Endothelial cell of umbilical vein (primary cell): ENCODE results near the gene CNTNAP2. TPM values are rescaled to one million over a fixed set of nuclear protein-coding genes. Genes with fewer than 3 reads are reported as not detected.
A peak's percentile ranks its signal among the peaks of the same experiment; 100 is the strongest.

Experiments
- BruUV-seq: library from RNA; stranded (reverse); fragments of 400-500 nt; replicated peaks from 2 replicates; lab custom pipeline; 2021; lab: Mats Ljungman, UMichigan
- CTCF ChIA-PET: fragments of 300-600, 350-600 bp; sonication (Branson Sonifier 250); formaldehyde crosslinking; loops from one replicate; lab custom pipeline; 2021; ENCODE audit warnings: antibody characterized with exemption, inconsistent platforms; lab: Charles Lee
- POLR2A ChIA-PET: fragments of 300-600, 350-600 bp; sonication (Branson Sonifier 250); formaldehyde crosslinking; loops from one replicate; lab custom pipeline; 2021; ENCODE audit warnings: antibody characterized with exemption, inconsistent platforms; lab: Charles Lee
- DNase-seq: peaks from one replicate; pipeline ENCODE4 v3.0.0-alpha.2; 2011; ENCODE audit warnings: low read depth, low spot score
- FAIRE-seq: peaks from 2 replicates; lab custom pipeline; 2011; peaks lifted over from hg19 to GRCh38; lab: Jason Lieb, UNC
- H2AFZ ChIP-seq: 2 replicates; pipeline ENCODE4 v1.6.0; 2012; ENCODE audit warnings: low read depth, low read length, control low read depth, inconsistent platforms
- H3K27ac ChIP-seq: 2 replicates; pipeline ENCODE4 v1.5.1; 2011; ENCODE audit warnings: low read depth, mild to moderate bottlenecking, control low read depth, low read length, moderate library complexity; ENCODE audit not compliant: insufficient read depth
- H3K27me3 ChIP-seq, 2 experiments: 2 replicates each; pipeline versions ENCODE4 v1.6.0 to v1.6.1; 2011; ENCODE audit warnings: low read length in 2 of 2, mixed read lengths in 1 of 2; ENCODE audit not compliant: control insufficient read depth in 2 of 2, insufficient read depth in 2 of 2
- H3K36me3 ChIP-seq, 2 experiments: 2 replicates in 1 of 2; 3 replicates in 1 of 2; pipeline ENCODE4 v1.5.1; 2011; ENCODE audit warnings: low read length in 2 of 2, mild to moderate bottlenecking in 1 of 2, moderate library complexity in 1 of 2; ENCODE audit not compliant: control insufficient read depth in 2 of 2, insufficient read depth in 2 of 2; ENCODE audit errors: extremely low read depth in 1 of 2
- H3K4me1 ChIP-seq: 3 replicates; pipeline ENCODE4 v1.5.1; 2011; ENCODE audit warnings: mild to moderate bottlenecking, low read length; ENCODE audit not compliant: control insufficient read depth, insufficient read depth; ENCODE audit errors: extremely low read depth
- H3K4me2 ChIP-seq: 2 replicates; pipeline ENCODE4 v1.6.1; 2011; ENCODE audit warnings: low read length, control low read depth, mixed read lengths; ENCODE audit not compliant: insufficient read depth
- H3K4me3 ChIP-seq, 3 experiments: fragments of 200-600 bp in 1 of 3; sonication (generic), shearing (Covaris generic) in 1 of 3; replicated peaks in 1 of 3; 2 replicates each; pipeline ENCODE4 v1.5.1; 2011 to 2016; ENCODE audit warnings: control low read depth in 3 of 3, low read length in 3 of 3, mild to moderate bottlenecking in 2 of 3, inconsistent platforms in 1 of 3, low read depth in 1 of 3, moderate library complexity in 1 of 3; ENCODE audit not compliant: insufficient read depth in 1 of 3
- H3K79me2 ChIP-seq: 2 replicates; pipeline ENCODE4 v1.6.0; 2012; ENCODE audit warnings: low read length, inconsistent platforms; ENCODE audit not compliant: control insufficient read depth, insufficient read depth
- H3K9ac ChIP-seq: replicated peaks from 2 replicates; pipeline ENCODE3; 2011; ENCODE audit warnings: low read length, control low read depth; ENCODE audit not compliant: insufficient read depth; ENCODE audit errors: extremely low read depth
- H3K9me1 ChIP-seq: replicated peaks from 3 replicates; pipeline ENCODE4 v1.6.0; 2011; ENCODE audit warnings: mild to moderate bottlenecking, low read length; ENCODE audit not compliant: control insufficient read depth, insufficient read depth; ENCODE audit errors: extremely low read depth
- H3K9me3 ChIP-seq: replicated peaks from 2 replicates; pipeline ENCODE4 v1.5.1; 2012; ENCODE audit warnings: low read length, inconsistent platforms; ENCODE audit not compliant: control insufficient read depth, insufficient read depth
- H4K20me1 ChIP-seq: replicated peaks from 2 replicates; pipeline ENCODE3; 2011; ENCODE audit warnings: mild to moderate bottlenecking, low read length; ENCODE audit not compliant: control insufficient read depth, insufficient read depth; ENCODE audit errors: extremely low read depth
- EZH2 ChIP-seq: IDR thresholded peaks from 2 replicates; pipeline ENCODE4 v1.6.1; 2012; ENCODE audit warnings: borderline replicate concordance, low read depth, mild to moderate bottlenecking, moderate library complexity, low read length, inconsistent platforms; ENCODE audit not compliant: severe bottlenecking
- JUN ChIP-seq: IDR thresholded peaks from 2 replicates; pipeline ENCODE4 v1.6.1; 2011; ENCODE audit warnings: borderline replicate concordance, low read depth; ENCODE audit not compliant: insufficient read length, insufficient read depth
- MYC ChIP-seq: IDR thresholded peaks from one replicate; pipeline ENCODE4 v1.6.1; 2011; ENCODE audit warnings: mild to moderate bottlenecking, low read depth, low read length
- POLR2A ChIP-seq: IDR thresholded peaks from 2 replicates; pipeline ENCODE4 v1.6.1; 2012; ENCODE audit warnings: low read depth, mild to moderate bottlenecking, control low read depth, low read length
- POLR2AphosphoS5 ChIP-seq: IDR thresholded peaks from 2 replicates; pipeline ENCODE4 v1.6.1; 2012; ENCODE audit warnings: low read depth, mild to moderate bottlenecking, control low read depth, low read length, moderate library complexity; ENCODE audit not compliant: insufficient read depth
- dilution Hi-C: fragments of 300-500 bp; cut with MboI; formaldehyde crosslinking; loops from one replicate; pipeline ENCODE4 v1.15.0; 2019; ENCODE audit warnings: low sequenced_read_pairs; ENCODE audit not compliant: extremely low pct_ligation_motif_present
- intact Hi-C: fragments of 100-400 bp; cut with micrococcal nuclease; formaldehyde crosslinking; loops from one replicate; pipeline ENCODE4 v1.10.0; 2022
- polyA plus RNA-seq, 4 experiments: library from polyadenylated mRNA; depleted of rRNA in 3 of 4; stranded (reverse) in 3 of 4; unstranded in 1 of 4; fragments of >200 nt; gene quantifications; 2 replicates each; pipeline versions ENCODE4 v1.2.1 to v1.2.3, GENCODE V29; 2011 to 2012; ENCODE audit warnings: missing spikeins in 1 of 4
- total RNA-seq: library from RNA; stranded (reverse); gene quantifications from 2 replicates; pipeline ENCODE4 v1.2.3, GENCODE V29; 2021
- TF ChIP-seq, protein P1 (sequence below), 2 donors: IDR thresholded peaks; 1 replicate in 1 of 2; 2 replicates in 1 of 2; pipeline ENCODE4 v1.5.1; 2011; ENCODE audit warnings: low read length in 2 of 2, mild to moderate bottlenecking in 2 of 2, moderate library complexity in 2 of 2, control low read depth in 1 of 2, inconsistent platforms in 1 of 2, low read depth in 1 of 2; ENCODE audit not compliant: insufficient read depth in 1 of 2; ENCODE audit errors: extremely low read depth in 1 of 2

Gene CNTNAP2
- total and polyA plus RNA-seq, 2 donors (not counting 3 experiments of a cell fraction or from before 2014, with no cell fraction given): not detected

DNA sequence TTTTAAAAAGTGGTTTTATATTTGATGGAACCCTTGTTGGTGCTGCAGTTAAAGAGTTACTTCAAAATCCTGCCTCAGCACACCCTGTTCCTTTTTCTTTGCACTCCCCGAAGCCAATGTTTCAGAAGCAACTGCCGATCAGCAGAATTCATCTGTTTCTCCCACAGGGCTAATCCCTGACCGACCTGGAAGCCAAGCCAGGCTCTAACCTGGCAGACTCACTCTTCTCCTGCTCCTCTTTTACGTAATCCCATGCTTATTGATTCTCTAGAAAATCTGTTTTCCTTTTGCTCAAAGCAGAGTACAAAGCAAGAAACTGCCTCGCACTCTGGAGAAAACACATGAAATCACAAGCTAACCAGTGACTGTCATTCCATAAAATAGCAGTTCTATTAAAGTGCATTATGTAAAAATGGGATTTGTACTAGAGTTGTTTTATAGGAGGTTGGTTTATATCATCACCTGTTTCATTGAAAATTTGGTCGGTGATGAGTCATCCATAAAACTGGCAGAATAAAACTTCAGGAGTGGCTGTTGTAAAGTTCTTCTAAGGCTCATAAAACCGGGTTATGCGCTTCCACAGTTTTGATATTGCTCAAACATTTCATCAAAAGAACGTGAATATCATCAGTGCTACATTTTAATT is 99.9 kb downstream of the CNTNAP2 start:
- Histone ChIP-seq H3K9me3 (peaks cover 3% of the 10 kb centered on the region), H3K36me3 (no peaks in the 10 kb centered on the region), H3K27me3 (no peaks in the 10 kb centered on the region), H2AFZ (no peak overlapping the region), H3K9ac (no peak overlapping the region), H3K4me3 (no peak overlapping the region), H3K4me2 (no peak overlapping the region), H3K9me1 (no peaks in the 10 kb centered on the region), H4K20me1 (no peaks in the 10 kb centered on the region), H3K4me1 (no peaks in the 10 kb centered on the region), H3K79me2 (no peaks in the 10 kb centered on the region), H3K27ac (no peak overlapping the region)
- BruUV-seq: no TSS peak
- TF ChIP-seq, protein P1, sequence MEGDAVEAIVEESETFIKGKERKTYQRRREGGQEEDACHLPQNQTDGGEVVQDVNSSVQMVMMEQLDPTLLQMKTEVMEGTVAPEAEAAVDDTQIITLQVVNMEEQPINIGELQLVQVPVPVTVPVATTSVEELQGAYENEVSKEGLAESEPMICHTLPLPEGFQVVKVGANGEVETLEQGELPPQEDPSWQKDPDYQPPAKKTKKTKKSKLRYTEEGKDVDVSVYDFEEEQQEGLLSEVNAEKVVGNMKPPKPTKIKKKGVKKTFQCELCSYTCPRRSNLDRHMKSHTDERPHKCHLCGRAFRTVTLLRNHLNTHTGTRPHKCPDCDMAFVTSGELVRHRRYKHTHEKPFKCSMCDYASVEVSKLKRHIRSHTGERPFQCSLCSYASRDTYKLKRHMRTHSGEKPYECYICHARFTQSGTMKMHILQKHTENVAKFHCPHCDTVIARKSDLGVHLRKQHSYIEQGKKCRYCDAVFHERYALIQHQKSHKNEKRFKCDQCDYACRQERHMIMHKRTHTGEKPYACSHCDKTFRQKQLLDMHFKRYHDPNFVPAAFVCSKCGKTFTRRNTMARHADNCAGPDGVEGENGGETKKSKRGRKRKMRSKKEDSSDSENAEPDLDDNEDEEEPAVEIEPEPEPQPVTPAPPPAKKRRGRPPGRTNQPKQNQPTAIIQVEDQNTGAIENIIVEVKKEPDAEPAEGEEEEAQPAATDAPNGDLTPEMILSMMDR (IDR thresholded peaks at IDR 0.05; ENCODE audit: extremely low read depth in 1 of 2, insufficient read depth in 1 of 2, low read depth in 1 of 2, low read length in 2 of 2): no peak
- TF ChIP-seq EZH2: no peak
- peak; percentile 30 for TF ChIP-seq JUN
- no peak for TF ChIP-seq MYC
- TF ChIP-seq POLR2A: no peak
- no peak for TF ChIP-seq POLR2AphosphoS5
- DNase-seq (no peak), FAIRE-seq (no peak)
- CTCF ChIA-PET: no interaction called here
- POLR2A ChIA-PET: no interaction called here
- dilution Hi-C loops (no loop called here), intact Hi-C loops (no loop called here)
